ENCODE measurements around the gene VWA8. TPM values are rescaled to one million over a fixed set of nuclear protein-coding genes. Genes with fewer than 3 reads are reported as not detected.

Gene VWA8
- total and polyA plus RNA-seq, 2 of the 13 experiments (the other 11 are each of a cell fraction or from before 2014, with no cell fraction given): 9.1 to 17.3 TPM

GRCh38 chr13:41639237-41639904, 321.5 kb downstream of the VWA8 start:
- POLR2A ChIA-PET: interaction anchor here (0.8 to 1.6 kb wide), 3 partner anchors 9 to 33 kb away, joined by 4 to 6 read pairs (median 5); no protein-coding TSS in a partner anchor
- Histone ChIP-seq H3K9me3 (ENCODE audit: low read length) (no peaks in the 10 kb centered on the region), H3K27me3 (ENCODE audit: control insufficient read depth in 1 of 2, insufficient read depth in 2 of 2, low read length in 2 of 2) (no peaks in the 10 kb centered on the region), H3K36me3 (replicated peaks in 1 of 2; ENCODE audit: control insufficient read depth in 1 of 2, insufficient read depth in 2 of 2, low read length in 2 of 2) (no peaks in the 10 kb centered on the region; a peak in 1 of 5 replicates), H2AFZ (ENCODE audit: low read length) (no peak overlapping the region), H3K79me2 (ENCODE audit: insufficient read depth, low read length) (no peaks in the 10 kb centered on the region), H3K4me2 (ENCODE audit: low read depth, low read length) (no peak overlapping the region), H3K4me1 (ENCODE audit: insufficient read depth, low read length) (peaks cover 34% of the 10 kb centered on the region), H3K27ac (ENCODE audit: extremely low read length, insufficient read depth, low read length) (peak overlapping the region; percentile 59), H4K20me1 (ENCODE audit: insufficient read depth, low read length) (no peaks in the 10 kb centered on the region), H3K4me3 (replicated peaks in 1 of 3; ENCODE audit: insufficient read depth in 1 of 3, low read depth in 2 of 3, low read length in 3 of 3) (no peak overlapping the region), H3K9ac (ENCODE audit: insufficient read depth, low read depth, low read length) (no peak overlapping the region)
- in situ Hi-C loops (cut with HindIII; ENCODE audit: extremely low pct_ligation_motif_present, low pct_unique_long_range_greater_than_20kb): no loop called here
- CTCF ChIA-PET (ENCODE audit: low intra/inter-chr PET ratio, low total read pairs): no interaction called here
- FAIRE-seq (no peak), ATAC-seq (peak; percentile 27; the same call in 2 of the 3 replicates), DNase-seq (ENCODE audit: low spot score) (peak; percentile 63)
- TF ChIP-seq ZSCAN25 (CRISPR knock-in tag; IDR thresholded peaks at IDR 0.05): no peak
- no peak for TF ChIP-seq SOX13 (IDR thresholded peaks at IDR 0.05)
- peak in 1 of 2 experiments; percentile 89; a peak in 2 of 4 replicates for TF ChIP-seq SOX13 (CRISPR knock-in tag; conservative IDR thresholded peaks at IDR 0.05 in 1 of 2, IDR thresholded peaks at IDR 0.05 in 1 of 2)
- 0 out of 2 replicates have a peak, but pooled peaks have one; percentile 19 for TF ChIP-seq HMG20A (CRISPR knock-in tag; IDR thresholded peaks at IDR 0.05; ENCODE audit: borderline replicate concordance)
- TF ChIP-seq SOX5 (CRISPR knock-in tag; IDR thresholded peaks at IDR 0.05; ENCODE audit: borderline replicate concordance): peak; percentile 49; the same call in 1 of the 2 replicates
- no peak for TF ChIP-seq TRIM22 (IDR thresholded peaks at IDR 0.05)
- TF ChIP-seq ZNF761 (CRISPR knock-in tag; conservative IDR thresholded peaks at IDR 0.05): no peak
- TF ChIP-seq PAWR (CRISPR knock-in tag; IDR thresholded peaks at IDR 0.05; ENCODE audit: borderline replicate concordance): no peak
- TF ChIP-seq TRAFD1 (CRISPR knock-in tag; IDR thresholded peaks at IDR 0.05; ENCODE audit: borderline replicate concordance): no peak
- no TSS peak for BruUV-seq (replicated peaks)
- WGBS (ENCODE audit: low lambda C conversion rate): 76% methylated on average over 7 of the region's 7 CpGs
- intact Hi-C loops (cut with micrococcal nuclease; ENCODE audit: unreplicated experiment): no loop called here
